HL-60 (cell line): ENCODE data around the gene FOCAD.
"Not testable (repeated sequence)": the region's sequence is repeated elsewhere in the genome, so short reads cannot be mapped to it uniquely, and the experiment has no call there.

Experiments
- CTCF ChIP-seq: IDR thresholded peaks from one replicate; pipeline ENCODE4 v1.5.1; 2011; ENCODE audit warnings: low read length, control low read depth, inconsistent platforms; ENCODE audit not compliant: insufficient read depth
- POLR2AphosphoS5 ChIP-seq: IDR thresholded peaks from 2 replicates; pipeline ENCODE4 v1.6.1; 2012; ENCODE audit warnings: low read depth

- TF ChIP-seq POLR2AphosphoS5 = peak; percentile 21; the same call in 1 of the 2 replicates
- not testable (repeated sequence) for TF ChIP-seq CTCF
Measured at GRCh38 chr9:20973246-20973947, 289.3 kb downstream of the FOCAD start.
